ENCODE data around the gene H6PD.

H6PD gene

GRCh38 chr1:9207715-9208114 lies 26.9 kb upstream of the H6PD start:
- no peak for DNase-seq

GRCh38 chr1:9211291-9211811 lies 23.2 kb upstream of the H6PD start:
- no peak for DNase-seq

- DNase-seq: no peak
Measured at GRCh38 chr1:9212735-9213134, 21.8 kb upstream of the H6PD start.

GRCh38 chr1:9213956-9214355 lies 20.6 kb upstream of the H6PD start:
- no peak for DNase-seq

- no peak for DNase-seq
Measured at GRCh38 chr1:9218917-9219316, 15.7 kb upstream of the H6PD start.

- DNase-seq: no peak
Measured at GRCh38 chr1:9222846-9223625, 11.5 kb upstream of the H6PD start.

- DNase-seq: no peak
Measured at GRCh38 chr1:9224664-9225410, 9.7 kb upstream of the H6PD start.

- no peak for DNase-seq
Measured at GRCh38 chr1:9225411-9225785, 9.2 kb upstream of the H6PD start.

- no peak for DNase-seq
Measured at GRCh38 chr1:9228609-9229008, 6.0 kb upstream of the H6PD start.

- DNase-seq: no peak
Measured at GRCh38 chr1:9229549-9229948, 5.0 kb upstream of the H6PD start.

- no peak for DNase-seq
Measured at GRCh38 chr1:9230869-9231533, 3.6 kb upstream of the H6PD start.

GRCh38 chr1:9231648-9232332 lies 2.8 kb upstream of the H6PD start:
- no peak for DNase-seq

- no peak for DNase-seq
Measured at GRCh38 chr1:9233241-9233941, 1.2 kb upstream of the H6PD start.

GRCh38 chr1:9233942-9234222 lies 692 bp upstream of the H6PD start:
- no peak for DNase-seq

GRCh38 chr1:9235096-9235459 lies 504 bp downstream of the H6PD start:
- no peak for DNase-seq

GRCh38 chr1:9235560-9235959 lies 986 bp downstream of the H6PD start:
- DNase-seq: no peak

- DNase-seq: no peak
Measured at GRCh38 chr1:9238134-9238533, 3.6 kb downstream of the H6PD start.

GRCh38 chr1:9238550-9238949 lies 4.0 kb downstream of the H6PD start:
- no peak for DNase-seq

- no peak for DNase-seq
Measured at GRCh38 chr1:9239622-9240401, 5.2 kb downstream of the H6PD start.

GRCh38 chr1:9240914-9241820 lies 6.6 kb downstream of the H6PD start:
- no peak for DNase-seq

GRCh38 chr1:9241891-9242290 lies 7.3 kb downstream of the H6PD start:
- no peak for DNase-seq

All from cerebellar nuclear complex (tissue), 1 donor.